Stimulated activated CD4-positive, alpha-beta T cell treated with anti-CD3 and anti-CD28 coated beads, Interleukin-12 subunit alpha, Interleukin-12 subunit beta, amount 100 ng/mL, for 24 hours (primary cell): ENCODE data around the gene MTNR1A.
"Not testable (repeated sequence)": the region's sequence is repeated elsewhere in the genome, so short reads cannot be mapped to it uniquely, and the experiment has no call there.

Source experiments
- DNase-seq, 2 experiments: peaks; one replicate each; pipeline ENCODE4 v3.0.0-alpha.2; 2020; ENCODE audit warnings: low read depth in 2 of 2

Gene MTNR1A

GRCh38 chr4:186561748-186562147, 6.4 kb upstream of the MTNR1A start:
- DNase-seq: no peak

GRCh38 chr4:186560647-186561046, 5.3 kb upstream of the MTNR1A start:
- DNase-seq: no peak

GRCh38 chr4:186557486-186557885, 2.1 kb upstream of the MTNR1A start:
- no peak for DNase-seq

GRCh38 chr4:186557061-186557460, 1.7 kb upstream of the MTNR1A start:
- no peak for DNase-seq

GRCh38 chr4:186554539-186554913, 841 bp downstream of the MTNR1A start:
- no peak for DNase-seq

GRCh38 chr4:186553717-186554116, 1.6 kb downstream of the MTNR1A start:
- no peak for DNase-seq

- no peak for DNase-seq
Measured at GRCh38 chr4:186551849-186552248, 3.5 kb downstream of the MTNR1A start.

- DNase-seq: no peak
Measured at GRCh38 chr4:186545436-186545835, 9.9 kb downstream of the MTNR1A start.

GRCh38 chr4:186543206-186543605, 12.2 kb downstream of the MTNR1A start:
- no peak for DNase-seq

GRCh38 chr4:186541801-186542200, 13.6 kb downstream of the MTNR1A start:
- no peak for DNase-seq

- no peak for DNase-seq
Measured at GRCh38 chr4:186537843-186538521, 17.4 kb downstream of the MTNR1A start.

- DNase-seq: no peak
Measured at GRCh38 chr4:186536285-186536684, 19.1 kb downstream of the MTNR1A start.

- DNase-seq: no peak
Measured at GRCh38 chr4:186534056-186534455, 21.3 kb downstream of the MTNR1A start.

GRCh38 chr4:186523927-186524326, 31.4 kb downstream of the MTNR1A start:
- DNase-seq: not testable (repeated sequence)

- DNase-seq: no peak
Measured at GRCh38 chr4:186516287-186516686, 39.1 kb downstream of the MTNR1A start.

- no peak for DNase-seq
Measured at GRCh38 chr4:186514271-186514950, 41.0 kb downstream of the MTNR1A start.

GRCh38 chr4:186504771-186505170, 50.6 kb downstream of the MTNR1A start:
- DNase-seq: not testable (repeated sequence)

- no peak for DNase-seq
Measured at GRCh38 chr4:186502231-186502630, 53.1 kb downstream of the MTNR1A start.

GRCh38 chr4:186501554-186501953, 53.8 kb downstream of the MTNR1A start:
- no peak for DNase-seq

- DNase-seq: no peak
Measured at GRCh38 chr4:186500721-186501304, 54.6 kb downstream of the MTNR1A start.

GRCh38 chr4:186499467-186499866, 55.9 kb downstream of the MTNR1A start:
- no peak for DNase-seq

GRCh38 chr4:186497043-186497442, 58.3 kb downstream of the MTNR1A start:
- DNase-seq: no peak

- no peak for DNase-seq
Measured at GRCh38 chr4:186494496-186494895, 60.9 kb downstream of the MTNR1A start.
